GM18951 (cell line): ENCODE data around the gene ZNF160.
"Not testable (repeated sequence)": the region's sequence is repeated elsewhere in the genome, so short reads cannot be mapped to it uniquely, and the experiment has no call there.

Experiments
- POLR2A ChIP-seq: IDR thresholded peaks from 4 replicates; pipeline ENCODE4 v1.6.1; 2011; ENCODE audit warnings: mild to moderate bottlenecking; ENCODE audit not compliant: insufficient read length, insufficient read depth; ENCODE audit errors: extremely low read depth
- in situ Hi-C: fragments of 300-500 bp; cut with MboI; formaldehyde crosslinking; loops from one replicate; pipeline ENCODE4 v1.12.0; 2022; ENCODE audit warnings: low sequenced_read_pairs, mixed read lengths, inconsistent platforms; ENCODE audit not compliant: unreplicated experiment

The ZNF160 gene

DNA sequence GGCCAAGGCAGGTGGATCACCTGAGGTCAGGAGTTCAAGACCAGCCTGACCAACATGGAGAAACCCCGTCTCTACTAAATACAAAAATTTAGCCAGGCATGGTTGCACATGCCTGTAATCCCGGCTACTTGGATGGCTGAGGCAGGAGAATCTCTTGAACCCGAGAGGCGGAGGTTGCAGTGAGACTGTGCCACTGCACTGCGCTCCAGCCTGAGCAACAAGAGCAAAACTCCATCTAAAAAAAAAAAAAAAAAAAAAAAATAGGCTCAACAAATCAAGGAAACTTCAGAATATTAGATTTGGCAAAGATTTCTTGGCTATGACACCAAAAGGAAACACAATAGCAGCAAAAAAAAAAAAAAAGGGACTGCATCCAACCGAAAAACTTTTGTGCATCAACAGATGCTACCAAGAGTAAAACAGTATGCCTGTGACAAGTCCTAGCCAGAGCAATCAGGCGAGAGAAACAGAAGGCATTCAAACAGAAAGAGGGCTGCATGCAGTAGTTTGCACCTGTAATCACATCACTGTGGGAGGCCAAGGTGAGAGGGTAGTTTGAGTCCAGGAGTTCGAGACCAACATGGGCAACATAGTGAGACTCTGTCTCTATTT is 23.8 kb downstream of the ZNF160 start:
- TF ChIP-seq POLR2A = no peak
- in situ Hi-C loops = no loop called here

GRCh38 chr19:53078668-53079067 is 24.6 kb downstream of the ZNF160 start:
- no peak for TF ChIP-seq POLR2A
- in situ Hi-C loops = no loop called here

DNA sequence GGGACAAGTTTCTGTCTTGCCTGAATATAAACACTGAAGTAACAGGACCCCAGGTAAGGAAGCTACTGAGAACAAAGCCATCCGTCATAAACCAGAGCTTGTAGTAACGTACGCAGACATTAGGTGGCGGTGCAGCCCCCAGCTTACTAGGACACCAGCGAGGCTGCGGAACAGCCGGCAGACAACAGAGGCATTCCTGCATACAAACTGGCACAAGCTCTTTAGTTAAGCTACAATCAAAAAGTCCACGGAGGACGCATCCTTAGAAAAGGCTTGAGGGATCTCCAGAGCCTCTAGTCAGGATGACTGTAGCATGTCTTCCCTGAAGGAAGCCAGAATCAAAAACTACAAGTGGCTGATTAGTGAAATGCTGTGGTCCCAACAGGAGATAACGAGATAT is 26.2 kb downstream of the ZNF160 start:
- no peak for TF ChIP-seq POLR2A

DNA sequence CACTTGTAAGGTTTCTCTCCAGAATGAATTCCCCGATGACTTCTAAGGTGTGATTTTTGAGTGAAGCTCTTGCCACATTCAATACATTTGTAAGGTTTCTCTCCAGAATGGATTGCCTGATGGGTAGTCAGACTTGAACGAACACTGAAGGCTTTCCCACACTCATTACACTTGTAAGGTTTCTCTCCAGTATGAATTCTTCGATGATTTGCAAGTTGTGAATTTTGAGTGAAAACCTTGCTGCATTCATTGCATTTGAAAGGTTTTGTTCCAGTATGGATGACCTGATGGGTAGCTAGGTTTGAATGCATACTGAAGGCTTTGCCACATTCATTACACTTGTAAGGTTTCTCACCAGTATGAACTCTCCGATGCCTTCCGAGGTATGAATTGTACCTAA is 34.4 kb downstream of the ZNF160 start:
- no peak for TF ChIP-seq POLR2A
- in situ Hi-C loops = no loop called here

More for the DNA sequence above, 26.2 kb downstream of the ZNF160 start:
- in situ Hi-C loops = no loop called here

DNA sequence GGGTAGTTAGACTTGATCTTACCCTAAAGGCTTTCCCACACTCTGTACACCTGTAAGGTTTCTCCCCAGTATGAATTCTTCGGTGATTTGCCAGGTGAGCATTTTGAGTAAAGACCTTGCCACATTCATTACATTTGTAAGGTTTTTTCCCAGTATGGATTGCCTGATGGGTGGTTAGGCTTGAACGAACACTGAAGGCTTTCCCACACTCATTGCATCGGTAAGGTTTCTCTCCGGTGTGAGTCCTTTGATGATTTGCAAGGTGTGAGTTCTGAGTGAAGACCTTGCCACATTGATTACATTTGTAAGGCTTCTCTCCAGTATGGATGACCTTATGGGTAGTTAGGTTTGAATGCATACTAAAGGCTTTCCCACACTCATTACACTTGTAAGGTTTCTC is 35.0 kb downstream of the ZNF160 start:
- TF ChIP-seq POLR2A = no peak
- in situ Hi-C loops = no loop called here

GRCh38 chr19:53057904-53058580 is 45.2 kb downstream of the ZNF160 start:
- TF ChIP-seq POLR2A = no peak
- in situ Hi-C loops = no loop called here

DNA sequence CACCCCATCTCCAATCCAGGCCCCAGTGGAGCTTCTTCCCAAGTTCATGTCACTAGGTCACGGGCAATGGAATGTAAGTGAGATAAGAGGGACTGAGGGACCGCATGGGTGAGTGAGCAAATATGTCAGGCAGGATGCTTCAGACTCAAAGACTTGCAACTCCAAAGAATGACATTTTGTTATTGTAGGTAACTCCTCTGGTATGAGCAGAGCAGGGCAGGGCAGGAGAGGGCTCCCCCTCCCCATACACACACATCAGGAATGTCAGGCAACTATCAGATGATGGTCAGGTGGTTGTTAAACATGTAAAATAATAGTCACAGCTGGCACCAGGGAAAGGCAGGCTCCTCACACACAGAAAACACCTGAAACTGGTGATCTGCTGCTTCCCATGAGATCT is 48.1 kb downstream of the ZNF160 start:
- no peak for TF ChIP-seq POLR2A
- in situ Hi-C loops = no loop called here

- no peak for TF ChIP-seq POLR2A
- in situ Hi-C loops = no loop called here
Observed at GRCh38 chr19:53047379-53047778, 55.8 kb downstream of the ZNF160 start.

- no peak for TF ChIP-seq POLR2A
- in situ Hi-C loops = no loop called here
Observed at GRCh38 chr19:53045536-53045935, 57.7 kb downstream of the ZNF160 start.

DNA sequence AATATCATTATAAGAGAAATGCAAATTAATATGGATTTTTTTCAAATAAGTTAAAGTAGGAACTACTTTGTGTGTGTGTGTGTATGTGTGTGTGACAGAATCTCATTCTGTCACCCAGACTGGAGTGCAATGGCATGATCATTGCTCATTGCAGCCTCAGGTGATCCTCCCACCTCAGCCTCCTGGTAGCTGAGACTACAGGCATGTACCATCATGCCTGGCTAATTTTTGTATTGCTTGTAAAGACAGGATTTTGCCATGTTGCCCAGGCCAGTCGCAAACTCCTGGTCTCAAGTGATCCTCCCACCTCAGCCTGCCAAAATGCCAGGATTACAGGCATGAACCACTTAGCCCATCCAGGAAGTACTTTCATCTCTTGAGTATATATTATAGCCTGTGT is 61.9 kb downstream of the ZNF160 start:
- no peak for TF ChIP-seq POLR2A
- in situ Hi-C loops = no loop called here

GRCh38 chr19:53037101-53038097 is 65.8 kb downstream of the ZNF160 start:
- TF ChIP-seq POLR2A = no peak
- in situ Hi-C loops = no loop called here

DNA sequence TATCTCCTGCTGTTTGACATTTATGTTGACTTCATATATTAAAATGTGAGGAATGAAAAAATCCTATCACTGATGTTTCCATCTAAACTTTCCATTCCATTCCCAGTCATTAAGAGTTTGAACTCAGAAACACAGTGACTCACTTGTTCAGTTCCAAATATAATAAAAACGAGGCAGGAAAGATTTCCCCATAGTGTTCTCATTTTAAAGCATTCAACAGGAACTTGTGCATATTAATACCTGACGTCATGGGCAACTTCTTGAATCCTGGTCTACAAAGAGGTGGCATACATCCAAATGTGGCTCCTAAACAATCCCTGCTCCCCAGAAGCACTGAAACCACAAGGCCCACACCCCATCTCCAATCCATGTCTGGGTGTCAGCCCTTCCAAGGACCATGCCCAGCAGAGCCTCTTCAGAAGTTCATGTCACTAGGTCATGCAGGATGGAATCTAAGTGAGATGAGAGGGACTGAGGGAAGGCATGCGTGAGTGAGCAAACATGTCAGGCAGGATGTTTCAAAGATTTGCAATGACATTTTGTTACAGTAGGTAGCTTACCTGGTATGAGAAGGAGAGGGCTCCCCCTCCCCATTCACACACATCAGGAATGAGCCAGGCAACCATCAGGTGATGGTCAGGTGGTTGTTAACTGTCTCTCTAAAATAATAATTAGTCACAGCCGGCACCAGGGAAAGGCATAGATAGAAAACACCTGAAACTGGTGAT is 68.1 kb downstream of the ZNF160 start:
- TF ChIP-seq POLR2A = no peak
- in situ Hi-C loops = no loop called here

GRCh38 chr19:53034054-53034453 is 69.2 kb downstream of the ZNF160 start:
- no peak for TF ChIP-seq POLR2A
- in situ Hi-C loops = no loop called here

DNA sequence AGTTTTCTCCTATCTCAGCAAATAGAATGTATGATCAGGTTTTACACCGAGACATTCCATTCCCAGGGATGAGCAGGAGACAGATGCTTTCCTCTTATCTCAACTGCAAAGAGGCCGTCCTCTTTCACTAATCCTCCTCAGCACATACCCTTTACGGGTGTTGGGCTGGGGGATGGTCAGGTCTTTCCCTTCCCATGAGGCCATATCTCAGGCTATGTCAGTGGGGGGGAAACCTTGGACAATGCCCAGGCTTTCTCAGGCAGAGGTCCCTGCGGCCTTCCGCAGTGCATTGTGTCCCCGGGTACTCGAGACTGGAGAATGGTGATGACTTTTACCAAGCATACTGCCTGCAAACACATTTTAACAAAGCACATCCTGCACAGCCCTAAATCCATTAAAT is 74.9 kb downstream of the ZNF160 start:
- in situ Hi-C loops = not testable (repeated sequence)
